GM18873 (cell line): Measurements from ENCODE around the gene HABP2.

Experiments used
- ATAC-seq: cut with Tn5 transposase; IDR thresholded peaks from one replicate; pipeline ENCODE4 v1.9.1; 2021; ENCODE audit warnings: mild to moderate bottlenecking, moderate library complexity, moderate number of reproducible peaks; ENCODE audit not compliant: unreplicated experiment, low FRiP score

The HABP2 gene

DNA sequence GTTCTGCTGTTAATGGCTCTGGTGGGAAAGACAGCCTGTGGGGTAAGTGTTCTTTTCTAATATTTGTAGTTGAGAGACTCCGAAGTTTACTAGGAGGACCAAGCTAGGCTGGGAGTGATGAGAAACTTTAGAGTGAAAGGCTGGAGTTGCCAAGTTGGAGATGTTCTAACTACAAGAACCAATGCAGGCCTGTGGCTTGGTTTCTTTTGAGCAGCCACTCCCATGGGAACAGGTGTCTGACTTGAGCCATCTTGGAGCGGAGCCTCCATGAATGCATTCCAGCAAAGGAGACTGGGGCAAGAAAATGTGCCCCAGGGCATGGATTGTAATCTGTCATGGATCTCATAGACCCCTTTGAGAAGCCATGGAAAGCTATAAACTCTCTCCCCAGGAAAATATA lies 296 bp downstream of the HABP2 start:
- ATAC-seq: no peak

DNA sequence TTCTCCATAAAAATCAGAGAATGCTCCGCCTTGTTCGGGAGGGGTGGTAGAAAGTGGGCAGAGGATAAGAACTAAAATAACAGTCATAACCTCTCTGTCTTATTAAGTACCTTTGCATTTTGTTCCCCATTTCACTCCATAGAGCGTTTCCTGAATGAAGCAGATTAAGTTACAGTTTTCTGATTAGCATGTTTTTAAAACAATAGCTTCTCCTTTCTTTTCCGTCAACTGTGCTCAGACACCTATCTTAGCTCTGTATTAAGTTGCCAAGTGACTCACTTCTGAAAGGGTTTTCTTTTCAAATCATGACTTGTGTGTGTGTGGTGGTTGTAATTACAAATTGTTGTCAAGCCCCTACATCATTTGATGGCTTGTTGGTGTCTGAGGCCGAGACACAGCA lies 1.4 kb downstream of the HABP2 start:
- ATAC-seq: no peak

DNA sequence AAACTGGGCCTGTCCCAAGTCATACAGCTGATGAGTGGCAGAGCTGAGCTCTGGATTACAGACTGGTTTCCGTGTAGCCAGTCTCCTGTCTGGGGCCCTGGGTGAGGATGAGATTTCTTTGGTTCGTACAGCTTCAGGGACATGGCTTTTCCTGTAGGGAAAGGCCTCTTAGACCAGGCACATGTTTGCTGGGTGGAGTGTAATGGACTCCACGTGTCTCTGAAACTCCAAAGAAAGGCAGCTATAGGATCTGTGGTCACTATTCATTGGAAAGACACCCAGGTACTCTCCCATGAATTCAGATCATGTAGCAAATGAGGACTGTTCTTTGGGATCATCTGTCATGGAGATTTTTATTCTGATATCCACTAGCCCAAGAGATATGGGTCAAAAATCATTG lies 2.4 kb downstream of the HABP2 start:
- no peak for ATAC-seq

DNA sequence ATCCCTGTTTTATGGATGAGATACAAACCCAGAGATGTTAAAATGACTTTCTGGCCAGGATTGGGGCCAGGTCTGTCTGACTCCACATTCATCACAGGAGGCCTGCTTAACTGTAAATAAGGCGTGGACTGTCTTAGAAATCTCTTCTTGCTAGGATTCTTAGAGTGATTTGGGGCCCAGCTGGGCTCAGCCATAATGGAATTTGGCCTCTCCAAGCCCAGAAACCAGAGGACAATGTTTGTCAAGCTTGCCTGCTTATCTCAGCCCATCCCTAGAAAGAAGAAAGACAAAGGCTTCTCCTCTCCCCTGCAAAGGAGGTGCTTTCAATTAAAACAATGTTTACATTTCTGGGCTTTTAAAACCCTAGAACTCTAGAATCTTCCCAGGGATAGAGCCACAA lies 2.9 kb downstream of the HABP2 start:
- no peak for ATAC-seq

DNA sequence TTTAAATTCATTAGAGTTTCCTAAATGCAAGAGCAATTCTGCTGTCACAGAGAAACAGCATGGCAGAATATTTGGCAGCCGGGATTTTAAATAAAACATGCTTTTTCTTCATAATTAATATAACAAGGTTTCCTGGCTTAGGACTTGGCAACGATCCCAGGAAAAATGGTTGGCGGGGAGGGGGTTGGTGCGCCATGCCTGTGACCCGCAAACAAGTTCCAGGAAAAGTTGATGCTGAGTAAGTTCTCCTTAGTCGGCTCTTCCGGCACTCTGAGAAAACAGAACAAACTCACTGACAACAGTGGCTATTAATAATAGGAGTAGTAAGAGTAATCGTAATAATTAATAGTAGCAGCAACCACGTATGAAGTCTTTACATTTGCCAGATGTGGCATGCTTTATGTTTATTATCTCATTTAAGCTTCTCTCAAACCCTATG lies 4.6 kb downstream of the HABP2 start:
- no peak for ATAC-seq

DNA sequence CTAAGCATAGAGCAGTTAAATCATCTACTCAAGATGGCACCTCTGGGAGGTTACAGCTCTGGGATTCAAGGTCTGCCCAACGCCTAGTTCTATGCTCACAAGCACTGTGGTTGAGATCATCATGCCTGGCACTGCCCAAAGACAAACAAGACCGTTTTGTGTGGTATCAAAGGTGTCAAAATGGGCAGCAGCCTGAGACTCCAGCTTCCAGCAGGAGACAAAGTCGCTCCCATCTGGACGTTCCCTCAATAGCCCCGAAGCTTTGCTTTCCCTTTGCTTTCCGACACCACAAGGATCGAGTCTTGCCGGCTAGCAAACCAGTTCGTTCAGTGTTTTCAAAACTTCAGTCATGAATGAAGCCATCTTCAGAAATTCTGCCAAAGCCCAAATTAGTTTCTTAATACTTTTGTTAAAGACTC lies 5.1 kb downstream of the HABP2 start:
- ATAC-seq: no peak

DNA sequence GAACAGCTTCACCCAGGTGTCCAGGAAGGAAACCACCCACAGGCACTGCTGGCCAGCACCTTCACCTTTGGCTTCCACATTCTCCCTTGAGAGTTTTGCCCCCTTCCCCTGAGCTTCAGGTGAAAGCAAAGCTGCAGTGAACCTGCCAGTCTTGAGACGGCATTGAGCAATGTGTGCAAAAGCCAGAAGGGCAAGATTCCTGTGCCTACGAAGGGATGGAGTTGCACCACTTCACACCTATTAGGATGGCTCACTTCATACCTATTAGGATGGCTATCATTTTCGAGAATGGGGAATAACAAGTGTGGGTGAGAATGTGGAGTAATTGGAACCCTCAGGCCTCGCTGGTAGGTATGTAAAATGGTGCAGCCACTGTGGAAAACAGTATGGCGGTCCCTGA lies 7.2 kb downstream of the HABP2 start:
- ATAC-seq: no peak

DNA sequence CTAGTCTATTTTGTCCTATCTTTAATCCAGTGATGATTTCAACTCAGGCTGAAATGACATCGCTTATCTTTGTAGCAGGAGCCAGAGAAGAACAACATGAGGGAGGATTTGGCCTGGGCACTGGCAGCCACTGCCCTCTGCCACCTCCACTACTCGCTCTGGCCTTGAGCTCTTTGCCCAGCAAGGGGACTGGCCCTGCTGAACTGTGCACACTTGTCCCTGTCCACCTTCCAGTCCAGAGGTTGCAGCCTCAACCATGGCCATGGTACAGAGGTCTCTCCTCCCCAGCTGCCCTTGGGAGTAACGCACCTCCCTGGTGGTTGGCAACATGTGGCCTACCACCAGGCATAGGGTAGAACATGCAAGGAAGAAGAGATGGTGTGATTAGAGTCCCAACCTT lies 8.4 kb downstream of the HABP2 start:
- no peak for ATAC-seq

DNA sequence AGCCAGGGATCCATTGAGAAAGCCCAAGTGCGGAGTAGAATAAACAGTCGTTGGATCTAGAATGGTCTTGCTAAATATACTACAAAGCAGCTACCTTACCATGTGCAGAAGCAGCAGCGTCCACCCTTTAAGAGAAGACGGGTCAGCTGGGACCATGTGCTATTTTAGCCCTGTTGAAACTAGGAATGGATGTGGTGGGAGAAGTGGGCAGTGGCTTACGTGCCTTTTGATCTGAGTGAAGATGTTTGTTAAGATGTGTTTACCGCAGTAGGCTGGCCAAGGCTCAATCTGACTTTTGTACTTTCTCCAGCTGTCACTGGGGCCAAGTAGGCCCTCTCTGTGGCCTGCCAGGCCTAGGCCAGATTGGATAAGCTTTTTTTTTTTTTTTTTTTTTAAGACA lies 9.2 kb downstream of the HABP2 start:
- no peak for ATAC-seq

DNA sequence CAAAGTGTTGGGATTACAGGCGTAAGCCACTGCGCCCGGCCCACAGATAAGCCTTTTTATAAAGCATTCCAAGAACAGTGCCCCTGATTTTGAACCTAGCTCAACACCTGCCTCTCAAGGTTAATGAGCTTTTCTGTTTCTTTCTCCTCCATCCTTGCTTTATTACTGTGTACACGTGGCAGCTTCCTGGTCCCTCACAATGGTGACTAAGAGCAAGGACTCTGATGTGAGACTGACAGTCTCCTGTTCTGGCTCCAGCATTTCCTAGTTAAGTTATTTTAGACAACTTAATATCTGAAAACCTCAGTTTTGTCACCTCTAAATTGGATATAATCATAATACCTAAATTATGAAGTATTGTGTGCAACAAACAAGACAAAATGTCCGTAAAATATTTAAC lies 9.9 kb downstream of the HABP2 start:
- ATAC-seq: no peak

DNA sequence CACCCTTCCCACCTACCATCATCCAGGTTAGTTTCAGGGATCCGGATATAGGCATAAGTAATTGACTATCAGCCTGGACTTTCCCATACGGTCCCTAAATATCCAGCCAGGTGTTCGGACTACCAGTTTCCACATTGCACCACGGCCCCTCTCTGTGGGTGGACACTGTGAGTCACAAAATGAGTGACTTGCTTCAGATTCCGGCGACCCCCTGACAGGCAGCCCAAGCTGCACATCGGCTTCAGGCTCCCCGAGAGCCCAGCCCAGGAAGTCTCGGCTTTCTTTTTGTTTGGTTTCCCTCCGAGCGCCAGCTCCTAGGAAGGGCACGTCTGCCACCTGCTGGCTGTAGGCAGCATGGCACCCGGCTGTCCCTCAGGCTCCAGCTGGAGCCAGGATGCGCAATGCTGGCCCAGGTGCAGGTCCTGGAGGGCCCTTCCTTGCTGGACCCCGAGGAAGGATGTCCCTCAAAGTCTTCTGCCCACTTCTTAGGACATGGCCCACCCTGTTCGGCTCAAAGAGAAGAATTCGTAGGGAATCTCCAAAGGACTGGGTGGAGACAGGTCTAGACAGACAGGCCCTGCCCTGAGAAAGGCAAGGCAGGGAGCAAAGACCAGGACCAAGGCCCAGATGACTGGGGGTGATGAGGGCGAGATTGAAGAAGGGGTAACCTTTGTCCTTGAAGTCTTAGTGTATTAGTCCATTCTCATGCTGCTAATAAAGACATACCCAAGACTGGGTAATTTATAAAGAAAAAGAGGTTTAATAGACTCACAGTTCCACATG lies 10.6 kb downstream of the HABP2 start:
- ATAC-seq: peak; percentile 93

DNA sequence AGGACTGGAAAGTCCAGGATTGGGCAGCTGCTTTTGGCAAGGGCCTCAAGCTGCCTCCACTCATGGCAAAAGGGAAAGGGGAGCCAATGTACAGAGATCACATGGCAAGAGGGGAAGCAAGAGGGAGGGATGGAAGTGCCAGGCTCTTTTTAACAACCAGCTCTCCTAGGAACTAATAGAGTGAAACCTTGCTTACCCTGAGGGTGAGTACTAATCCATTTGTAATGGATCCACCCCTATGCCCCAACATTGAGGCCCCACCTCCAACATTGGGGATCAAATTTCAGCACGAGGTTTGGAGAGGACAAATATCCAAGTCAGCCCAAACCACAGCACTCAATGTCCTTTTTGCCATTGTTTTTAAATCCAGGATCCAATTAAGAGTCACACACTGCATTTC lies 12.5 kb downstream of the HABP2 start:
- no peak for ATAC-seq

DNA sequence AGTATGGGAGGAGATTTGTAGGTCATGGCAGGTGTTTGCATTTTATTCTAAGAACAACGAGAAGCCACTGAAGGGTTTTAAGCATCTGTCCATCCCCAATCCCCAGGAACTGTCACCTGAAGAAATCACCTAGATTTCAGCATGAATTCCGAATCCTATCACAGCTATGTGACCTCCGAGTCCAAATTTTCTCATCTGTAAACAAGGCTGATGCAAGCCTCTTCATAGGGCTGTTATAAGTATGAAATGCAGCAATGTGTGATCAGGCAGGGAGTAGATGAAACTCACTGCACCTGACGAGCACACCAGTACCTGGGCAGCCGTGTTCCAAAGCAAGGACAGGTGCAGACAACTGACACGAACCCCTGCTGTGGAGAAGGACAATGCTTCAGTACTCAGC lies 14.0 kb downstream of the HABP2 start:
- ATAC-seq: no peak

DNA sequence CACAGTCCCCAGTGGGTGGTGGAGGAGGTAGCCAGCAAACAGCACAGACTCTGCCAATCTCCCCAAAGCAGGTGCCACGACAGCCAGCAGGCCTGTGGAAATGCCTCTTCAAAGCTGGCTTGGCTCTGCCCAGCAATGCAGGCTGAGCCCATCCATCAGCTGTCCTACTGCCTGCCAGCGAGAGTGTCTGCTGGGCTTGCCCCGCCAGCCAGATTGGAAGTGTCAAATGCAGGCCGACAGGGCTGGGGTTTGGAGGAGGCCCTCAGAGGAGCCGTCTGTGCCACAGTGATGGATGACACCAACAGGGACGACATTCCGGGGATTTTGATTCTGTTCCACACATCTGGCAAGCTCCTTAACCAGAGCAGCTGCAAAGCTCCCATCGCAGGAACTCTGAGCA lies 16.7 kb downstream of the HABP2 start:
- no peak for ATAC-seq

DNA sequence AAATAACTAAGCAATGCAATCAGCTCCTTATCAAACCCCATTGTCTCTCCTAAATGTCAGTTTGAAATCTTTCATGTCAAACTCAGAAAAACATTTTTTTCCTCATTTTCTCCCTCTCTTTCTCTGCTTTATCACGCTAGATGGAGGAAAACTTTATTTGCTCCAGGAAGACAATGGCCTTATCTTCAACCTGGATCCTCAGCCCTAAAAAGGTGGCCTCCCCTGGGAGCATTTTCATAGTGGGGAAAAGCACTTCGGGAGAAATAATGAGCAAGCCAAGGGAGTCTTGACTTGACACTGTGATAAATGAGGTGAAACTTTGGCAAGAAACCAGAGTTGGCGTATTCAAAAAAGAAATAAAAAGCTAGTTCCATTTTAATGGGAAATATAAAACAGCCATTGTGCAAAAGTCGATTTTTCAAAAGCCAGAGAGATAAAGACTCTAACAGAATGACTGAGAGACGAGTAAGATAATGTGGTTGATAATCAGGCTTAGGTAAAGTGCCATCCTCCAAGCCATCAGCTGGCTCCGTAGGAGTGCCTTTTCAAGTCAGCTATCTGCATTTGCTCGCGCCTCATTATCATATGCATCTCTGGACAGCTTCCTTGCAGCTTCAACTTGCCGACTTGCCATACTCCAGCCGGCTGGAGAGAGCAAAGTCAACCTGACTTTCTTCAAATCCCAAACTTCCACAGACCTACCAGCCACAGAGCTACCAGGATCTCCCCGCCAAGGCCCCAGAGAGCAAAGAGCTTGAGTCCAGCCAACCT lies 19.9 kb downstream of the HABP2 start:
- ATAC-seq: no peak

DNA sequence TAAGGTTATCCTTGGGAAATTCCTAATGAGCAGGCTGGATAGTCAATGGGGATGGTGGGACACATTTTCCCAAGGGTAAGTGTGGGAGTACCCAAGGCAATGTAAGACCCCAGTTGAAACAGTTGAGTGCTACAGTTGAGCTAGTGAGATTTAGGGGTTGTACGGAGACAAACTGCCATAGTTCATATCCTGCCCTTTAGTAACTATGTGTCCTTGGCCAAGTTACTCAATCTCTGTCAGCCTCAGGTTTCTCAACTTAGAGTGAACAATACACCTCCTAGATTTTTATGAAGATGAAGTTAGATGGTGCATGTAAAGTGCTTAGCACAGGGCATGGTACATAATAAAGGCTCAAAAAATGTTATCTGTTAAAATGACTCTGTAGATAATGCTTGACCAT lies 20.5 kb downstream of the HABP2 start:
- no peak for ATAC-seq

DNA sequence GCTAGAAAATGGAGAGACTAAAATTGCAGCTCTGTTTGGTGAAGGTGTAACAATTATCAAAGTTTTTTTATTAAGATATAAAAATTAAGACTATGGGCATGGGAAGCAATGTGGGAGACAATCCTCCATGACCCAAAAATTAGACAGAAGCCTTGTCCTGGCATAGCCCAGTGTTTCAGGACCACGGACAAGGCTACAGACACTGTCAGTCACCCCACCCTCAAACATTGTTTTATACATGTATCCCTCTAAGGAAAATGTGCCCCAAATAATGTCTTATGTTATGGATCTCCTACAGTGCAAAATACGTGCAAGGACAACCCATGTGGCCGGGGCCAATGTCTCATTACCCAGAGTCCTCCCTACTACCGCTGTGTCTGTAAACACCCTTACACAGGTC lies 24.0 kb downstream of the HABP2 start:
- no peak for ATAC-seq

DNA sequence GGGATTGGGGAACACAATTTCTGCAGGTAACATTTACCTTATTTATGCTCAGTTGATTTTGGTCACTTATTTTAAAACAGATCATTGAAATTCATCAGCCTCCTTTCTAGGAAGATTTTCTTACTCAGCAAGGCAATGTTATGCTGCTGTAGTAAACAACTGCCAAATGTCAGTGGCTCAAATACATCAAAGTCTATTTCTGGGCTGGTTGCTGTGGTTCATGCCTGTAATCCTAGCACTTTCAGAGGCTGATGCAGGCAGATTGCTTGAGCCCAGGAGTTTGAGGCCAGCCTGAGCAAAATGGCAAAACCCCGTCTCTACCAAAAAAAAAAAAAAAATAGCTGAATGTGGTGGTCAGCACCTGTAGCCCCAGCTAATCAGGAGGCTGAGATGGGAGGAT lies 25.9 kb downstream of the HABP2 start:
- ATAC-seq: no peak

DNA sequence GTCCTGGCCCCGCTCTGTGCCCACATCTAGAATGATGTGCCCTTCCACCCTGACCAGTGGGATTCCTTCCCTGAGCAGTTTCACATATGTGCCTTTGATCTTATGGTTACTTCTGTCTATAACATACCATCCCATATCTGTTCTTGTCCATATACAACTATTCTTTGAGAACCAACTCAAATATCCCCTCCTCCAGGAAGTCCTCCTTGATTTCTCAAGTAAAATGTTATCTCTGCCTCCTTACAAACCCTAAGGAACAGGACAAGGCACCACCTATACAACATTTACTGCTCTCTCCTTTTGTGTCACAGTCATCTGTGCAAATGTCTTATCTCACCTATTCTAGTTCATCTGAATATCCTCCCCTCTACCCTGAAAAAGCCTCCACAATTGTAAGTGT lies 28.2 kb downstream of the HABP2 start:
- no peak for ATAC-seq

DNA sequence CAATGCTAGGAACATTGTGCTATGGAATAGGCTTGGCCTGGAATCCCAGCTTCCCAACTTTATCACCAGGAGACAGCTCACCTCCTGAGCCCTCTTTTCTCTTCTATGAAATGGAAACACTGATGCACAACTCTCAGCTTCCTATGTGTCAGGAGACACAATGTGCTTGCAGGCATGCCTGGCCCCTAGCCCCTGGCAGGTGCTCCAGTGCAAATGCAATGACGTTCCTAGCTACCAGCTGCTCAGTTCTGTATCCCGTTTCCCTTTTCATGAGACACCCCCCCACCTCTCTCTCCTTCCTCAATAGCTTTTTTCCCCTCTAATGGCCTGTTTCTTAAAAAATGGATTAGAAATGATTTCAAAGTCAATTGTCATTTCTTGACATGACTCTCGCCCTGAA lies 30.7 kb downstream of the HABP2 start:
- ATAC-seq: no peak

DNA sequence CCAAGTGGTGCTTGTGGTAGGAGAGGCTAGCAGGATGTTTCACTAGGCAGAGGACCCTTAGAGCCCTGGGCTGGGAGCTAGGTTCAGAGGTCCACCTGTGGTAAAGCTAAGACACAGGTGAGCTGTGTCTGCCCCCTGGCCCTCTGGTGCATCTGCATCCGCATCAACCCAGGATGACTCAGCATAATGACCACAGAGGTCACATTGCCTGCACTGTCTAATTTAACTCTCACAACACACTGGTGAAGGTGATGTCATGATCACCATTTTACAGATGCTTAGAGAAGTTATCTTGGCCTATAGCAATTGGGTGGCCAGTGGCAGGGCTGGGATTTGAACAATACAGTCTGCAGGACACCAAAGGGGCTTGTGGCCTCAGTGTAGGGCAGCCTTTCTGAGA lies 33.1 kb downstream of the HABP2 start:
- no peak for ATAC-seq

DNA sequence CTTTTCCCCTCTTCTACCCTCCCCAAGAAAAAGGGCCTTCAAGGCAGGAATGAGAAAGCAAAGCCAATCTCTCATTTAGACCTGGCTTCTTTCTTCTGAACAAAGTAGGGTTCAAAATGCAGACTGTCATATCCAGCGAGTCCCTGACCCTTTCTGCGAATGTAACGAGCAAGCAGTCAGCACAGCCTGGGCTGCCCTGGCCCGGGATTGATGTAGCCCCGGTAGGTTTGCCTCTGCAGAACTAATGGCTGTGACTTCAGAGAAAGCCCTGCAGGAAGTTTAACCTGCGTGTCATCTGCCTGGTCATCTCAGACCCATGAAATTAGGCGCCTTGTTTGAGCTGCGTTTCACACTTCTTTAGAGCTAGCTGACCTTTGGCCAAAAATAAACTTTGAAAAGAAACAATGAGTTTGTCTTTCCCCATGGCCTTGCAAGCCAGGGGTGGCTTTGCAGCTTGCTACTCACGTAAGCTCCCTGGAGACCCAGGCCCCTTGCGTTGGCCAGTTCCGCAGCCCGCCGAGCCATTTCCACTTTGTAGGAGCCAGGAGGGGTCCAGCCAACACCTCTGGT lies 36.4 kb downstream of the HABP2 start:
- ATAC-seq: no peak
